ENCODE results near the gene CASK.
"Not testable (repeated sequence)": the region's sequence is repeated elsewhere in the genome, so short reads cannot be mapped to it uniquely, and the experiment has no call there.

The CASK gene

GRCh38 chrX:41548411-41548810, 374.9 kb downstream of the CASK start:
- DNase-seq = no peak

GRCh38 chrX:41543668-41544067, 379.7 kb downstream of the CASK start:
- DNase-seq = no peak

GRCh38 chrX:41543025-41543424, 380.3 kb downstream of the CASK start:
- no peak for DNase-seq

- no peak for DNase-seq
Measured at GRCh38 chrX:41542536-41542935, 380.8 kb downstream of the CASK start.

GRCh38 chrX:41542135-41542534, 381.2 kb downstream of the CASK start:
- no peak for DNase-seq

GRCh38 chrX:41541386-41541785, 382.0 kb downstream of the CASK start:
- no peak for DNase-seq

GRCh38 chrX:41538707-41539106, 384.6 kb downstream of the CASK start:
- no peak for DNase-seq

- DNase-seq = no peak
Measured at GRCh38 chrX:41530085-41530484, 393.3 kb downstream of the CASK start.

- DNase-seq = no peak
Measured at GRCh38 chrX:41529221-41529620, 394.1 kb downstream of the CASK start.

GRCh38 chrX:41528784-41529183, 394.6 kb downstream of the CASK start:
- no peak for DNase-seq

GRCh38 chrX:41526925-41527324, 396.4 kb downstream of the CASK start:
- no peak for DNase-seq

GRCh38 chrX:41526271-41526670, 397.1 kb downstream of the CASK start:
- no peak for DNase-seq

- no peak for DNase-seq
Measured at GRCh38 chrX:41522671-41523070, 400.7 kb downstream of the CASK start.

- no peak for DNase-seq
Measured at GRCh38 chrX:41522081-41522480, 401.3 kb downstream of the CASK start.

GRCh38 chrX:41519468-41519867, 403.9 kb downstream of the CASK start:
- no peak for DNase-seq

- no peak for DNase-seq
Measured at GRCh38 chrX:41518841-41519220, 404.5 kb downstream of the CASK start.

GRCh38 chrX:41518127-41518840, 405.1 kb downstream of the CASK start:
- DNase-seq = peak in 1 of 2 donors; percentile 24

GRCh38 chrX:41516999-41517765, 406.2 kb downstream of the CASK start:
- DNase-seq = no peak

GRCh38 chrX:41516456-41516855, 406.9 kb downstream of the CASK start:
- no peak for DNase-seq

- DNase-seq = no peak
Measured at GRCh38 chrX:41515376-41515775, 408.0 kb downstream of the CASK start.

- DNase-seq = no peak
Measured at GRCh38 chrX:41514179-41514578, 409.2 kb downstream of the CASK start.

GRCh38 chrX:41512853-41513252, 410.5 kb downstream of the CASK start:
- not testable (repeated sequence) for DNase-seq

- DNase-seq = peak in 1 of 2 donors; percentile 10
Measured at GRCh38 chrX:41512394-41512793, 411.0 kb downstream of the CASK start.

- no peak for DNase-seq
Measured at GRCh38 chrX:41507919-41508318, 415.4 kb downstream of the CASK start.

- no peak for DNase-seq
Measured at GRCh38 chrX:41502004-41502403, 421.4 kb downstream of the CASK start.
